OCI-M2 (cell line): ENCODE data around the gene ICE2.

Experiments used
- DNase-seq: peaks from one replicate; lab custom pipeline; 2025; ENCODE audit not compliant: unreplicated experiment; lab: John Stamatoyannopoulos, UW

The ICE2 gene

GRCh38 chr15:60391722-60392315 lies 87.1 kb downstream of the ICE2 start:
- no peak for DNase-seq

DNA sequence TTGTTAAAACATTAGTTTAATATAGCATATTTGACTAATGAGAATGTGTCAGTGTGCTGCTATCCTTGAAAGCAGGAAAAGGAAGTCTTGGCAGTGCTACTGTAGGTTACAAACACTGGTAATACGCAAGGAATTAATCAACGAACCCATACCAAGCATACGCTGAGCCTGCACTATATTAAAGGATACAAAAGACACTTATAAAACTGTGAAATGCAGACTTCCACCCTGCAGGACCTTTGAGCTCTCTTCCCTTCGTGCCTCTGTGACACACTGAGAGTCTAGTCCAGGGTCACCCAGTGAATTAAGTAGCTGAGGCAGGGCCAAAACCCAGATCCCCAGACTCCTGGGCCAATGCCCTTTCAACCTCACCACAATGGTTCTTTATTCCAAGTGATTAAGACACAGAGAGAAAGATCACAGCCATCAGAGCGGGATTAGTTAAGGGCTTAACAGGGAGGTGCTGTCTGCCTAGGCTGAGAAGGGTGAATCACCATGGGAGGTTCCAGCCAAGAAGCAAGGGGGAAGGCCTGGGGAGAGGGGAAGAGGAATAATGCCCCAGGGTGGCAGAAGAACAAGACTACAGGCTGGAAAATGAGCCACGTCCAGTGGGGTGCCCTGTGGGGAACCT lies 88.0 kb downstream of the ICE2 start:
- no peak for DNase-seq

- no peak for DNase-seq
Measured at GRCh38 chr15:60390231-60390630, 88.7 kb downstream of the ICE2 start.

DNA sequence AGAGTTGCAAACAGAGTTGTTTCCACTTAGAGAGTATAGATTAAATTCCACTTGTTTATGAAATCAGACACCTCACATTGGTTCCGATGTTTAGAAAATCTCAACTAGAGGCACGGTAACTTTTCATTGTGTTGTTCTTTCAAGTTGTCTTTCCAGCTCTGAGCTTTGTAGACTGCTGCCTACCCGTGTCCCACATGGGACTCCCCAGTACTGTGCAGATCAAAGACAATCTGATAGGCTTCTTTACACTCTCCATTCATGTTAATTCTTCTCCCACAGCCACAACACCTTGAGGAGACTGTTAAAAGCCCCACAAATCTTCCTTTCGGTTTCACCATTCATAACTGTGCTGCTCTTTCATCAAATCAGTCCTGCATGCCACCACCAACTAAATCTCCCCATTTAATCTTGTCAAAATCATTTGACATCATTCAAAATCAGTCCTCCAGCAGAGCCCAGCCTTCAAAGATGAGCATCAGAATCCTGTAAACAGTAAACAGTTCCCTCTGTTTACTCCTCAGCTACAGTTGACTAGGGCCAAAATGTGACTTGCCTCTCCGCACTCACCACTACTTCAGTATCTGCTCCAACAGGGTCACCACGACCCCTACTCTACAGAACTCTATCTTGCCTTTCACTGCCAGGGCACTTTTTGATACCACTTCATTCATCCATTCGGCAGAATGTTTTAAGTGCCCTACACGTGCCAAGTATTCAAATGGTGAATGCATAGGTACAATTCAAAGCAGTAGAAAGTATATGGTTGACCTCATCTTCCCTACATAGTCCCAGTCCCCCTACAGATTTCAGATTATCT lies 89.5 kb downstream of the ICE2 start:
- no peak for DNase-seq

DNA sequence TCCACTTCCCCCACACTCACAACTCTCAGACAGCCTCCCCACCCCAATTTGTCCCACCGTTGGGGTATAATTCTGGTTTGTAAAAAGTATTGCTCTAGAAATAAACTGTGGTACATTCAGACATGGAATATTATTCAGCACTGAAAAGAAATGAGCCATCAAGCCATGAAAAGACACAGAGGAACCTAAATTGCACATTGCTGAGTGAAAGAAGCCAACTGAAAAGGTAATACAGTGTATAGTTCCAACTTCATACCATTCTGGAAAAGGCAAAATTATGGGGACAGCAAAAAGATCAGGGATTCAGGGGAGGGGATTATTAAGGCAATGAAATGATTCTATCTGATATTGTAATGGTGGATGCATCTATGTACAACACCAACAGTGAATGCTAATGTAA lies 91.6 kb downstream of the ICE2 start:
- no peak for DNase-seq

DNA sequence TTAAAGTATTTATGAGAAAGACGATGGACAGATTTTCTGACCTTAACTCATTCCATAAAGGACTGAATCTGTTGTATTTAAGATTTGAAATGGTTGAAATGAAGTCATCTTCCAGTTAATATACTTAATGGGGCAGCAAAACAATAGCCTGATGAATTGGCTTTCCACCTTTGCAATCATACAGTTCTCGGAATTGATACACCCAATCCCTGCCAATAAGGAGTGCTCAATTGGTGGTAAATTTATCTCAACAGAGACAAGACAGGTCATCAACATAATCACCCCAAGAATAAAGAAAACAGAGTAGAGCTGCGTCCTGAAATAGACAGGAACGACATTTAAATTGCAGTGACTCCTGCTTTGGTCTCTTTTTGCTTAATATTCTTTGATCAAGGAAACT lies 92.3 kb downstream of the ICE2 start:
- no peak for DNase-seq

GRCh38 chr15:60385620-60386552 lies 93.1 kb downstream of the ICE2 start:
- no peak for DNase-seq

- DNase-seq, result no peak
Measured at GRCh38 chr15:60384526-60385126, 94.3 kb downstream of the ICE2 start.

DNA sequence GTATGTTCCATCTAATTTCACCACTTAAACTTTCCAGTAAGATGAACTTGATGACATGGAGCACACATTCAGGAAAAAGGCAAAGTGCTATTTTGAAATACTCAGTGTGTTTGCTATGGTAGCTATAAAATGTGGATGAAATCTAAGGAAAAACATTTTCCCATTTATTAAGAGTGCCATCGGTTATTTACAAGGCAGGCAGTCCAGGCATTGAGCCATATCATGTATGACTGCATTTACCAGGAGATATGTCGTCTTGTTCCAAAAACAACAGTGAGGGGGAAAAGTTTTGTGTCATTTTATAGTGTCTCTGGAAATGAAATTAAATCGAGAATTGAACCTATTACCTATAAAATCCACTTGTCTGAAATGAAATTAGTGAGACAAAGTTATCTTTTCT lies 94.9 kb downstream of the ICE2 start:
- no peak for DNase-seq

GRCh38 chr15:60382773-60383674 lies 95.9 kb downstream of the ICE2 start:
- DNase-seq, result no peak

DNA sequence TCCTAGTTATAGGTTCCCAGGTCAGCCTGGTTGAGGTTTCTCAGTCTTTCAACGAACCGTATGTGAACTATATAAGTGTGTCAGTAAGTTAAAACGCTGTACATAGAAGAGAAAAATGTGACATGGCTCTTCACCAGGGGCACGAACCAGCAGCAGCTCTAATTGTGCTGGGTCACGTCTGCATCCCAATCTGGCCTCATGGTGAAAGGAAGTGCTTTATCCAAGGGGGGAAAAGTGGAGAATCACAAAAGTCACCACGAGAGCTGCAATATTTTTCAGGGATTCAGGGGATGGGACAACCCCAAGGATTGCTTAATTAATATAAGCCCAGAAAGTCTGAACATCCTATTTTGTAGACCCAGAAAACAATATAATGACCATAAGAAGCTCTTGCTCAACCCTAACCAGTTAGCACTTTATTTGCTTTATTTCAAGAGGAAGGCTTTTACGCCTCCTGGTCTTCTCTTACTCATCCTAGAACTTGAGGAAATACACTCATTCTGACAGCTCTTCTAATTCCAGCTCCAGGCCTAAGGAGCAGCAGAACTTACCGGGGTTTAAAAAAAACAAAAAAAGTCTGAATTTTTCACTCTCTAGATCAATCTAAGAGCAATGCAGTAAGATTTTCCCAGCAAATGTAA lies 97.7 kb downstream of the ICE2 start:
- no peak for DNase-seq

DNA sequence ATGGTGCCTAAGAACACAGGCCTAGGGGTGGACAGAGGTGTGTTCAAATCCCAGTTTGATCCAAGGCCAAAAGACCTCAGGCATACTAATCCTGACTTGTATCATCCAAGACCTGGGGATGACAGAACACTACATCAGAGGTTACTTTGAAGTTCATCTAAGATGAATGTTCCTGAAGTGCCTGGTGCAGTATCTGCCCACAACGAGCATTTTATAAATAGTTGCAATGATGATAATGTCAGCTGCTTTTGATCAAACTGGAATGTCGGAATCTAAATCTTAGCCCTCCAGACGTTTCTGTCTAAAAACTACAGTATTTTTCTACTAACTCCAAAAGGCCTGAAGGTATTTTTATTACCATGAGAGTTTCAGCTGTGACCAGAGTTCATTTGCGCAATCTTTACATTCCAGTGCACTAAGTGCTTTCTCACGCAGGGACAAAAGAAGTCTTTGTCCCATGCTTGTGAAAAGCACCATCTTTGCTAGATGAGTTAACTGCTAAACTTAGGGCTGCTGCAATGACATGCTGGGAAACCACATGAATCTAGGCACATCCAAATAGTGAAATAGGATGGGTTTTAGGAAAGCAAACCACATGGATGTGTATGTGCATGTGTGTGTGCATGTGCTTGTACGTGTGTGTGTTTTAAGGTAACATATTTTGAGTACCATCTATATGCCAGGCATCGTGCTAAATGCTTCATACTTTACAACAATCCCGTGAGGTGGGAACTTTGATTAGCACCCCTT lies 99.2 kb downstream of the ICE2 start:
- no peak for DNase-seq

- DNase-seq, result no peak
Measured at GRCh38 chr15:60379185-60379524, 99.8 kb downstream of the ICE2 start.

GRCh38 chr15:60376677-60377095 lies 102.3 kb downstream of the ICE2 start:
- no peak for DNase-seq

DNA sequence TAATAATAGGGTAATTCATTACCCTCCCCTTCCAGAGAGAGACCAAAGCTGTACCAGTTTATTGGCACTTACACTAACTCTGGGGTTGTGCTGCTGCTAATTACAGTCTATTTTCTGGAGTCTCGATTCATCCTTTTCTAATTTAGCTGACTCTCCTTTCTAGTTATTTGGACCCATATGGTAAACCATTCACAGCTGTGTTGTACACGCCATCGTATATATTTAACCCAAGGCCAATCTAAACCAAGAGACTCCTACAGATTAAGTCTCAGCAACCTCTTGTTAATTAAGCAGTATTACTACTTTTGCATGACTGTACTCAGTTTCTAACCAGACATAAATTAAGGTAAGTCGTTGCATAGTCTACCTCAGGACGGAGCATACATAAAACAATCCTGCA lies 103.6 kb downstream of the ICE2 start:
- DNase-seq, result no peak

GRCh38 chr15:60374628-60375081 lies 104.3 kb downstream of the ICE2 start:
- DNase-seq, result no peak

DNA sequence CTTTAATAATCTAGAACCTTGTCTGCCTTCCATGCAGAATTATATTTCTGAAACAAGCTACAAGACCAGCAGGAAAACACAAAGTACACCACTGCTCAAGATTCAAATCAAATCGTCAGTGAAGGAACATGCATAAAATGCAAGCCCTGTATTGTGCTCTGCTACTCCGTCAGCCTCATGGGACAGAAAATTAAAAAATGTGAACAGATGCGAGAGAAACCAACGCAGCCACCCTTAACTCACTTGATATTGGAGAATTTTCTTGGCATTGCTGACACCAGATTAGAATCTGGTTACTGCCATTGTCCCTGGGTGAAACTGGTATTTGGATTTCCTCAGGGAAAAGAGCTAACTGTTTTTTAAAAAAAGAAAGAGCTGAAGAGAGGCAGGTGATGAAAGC lies 104.7 kb downstream of the ICE2 start:
- no peak for DNase-seq

DNA sequence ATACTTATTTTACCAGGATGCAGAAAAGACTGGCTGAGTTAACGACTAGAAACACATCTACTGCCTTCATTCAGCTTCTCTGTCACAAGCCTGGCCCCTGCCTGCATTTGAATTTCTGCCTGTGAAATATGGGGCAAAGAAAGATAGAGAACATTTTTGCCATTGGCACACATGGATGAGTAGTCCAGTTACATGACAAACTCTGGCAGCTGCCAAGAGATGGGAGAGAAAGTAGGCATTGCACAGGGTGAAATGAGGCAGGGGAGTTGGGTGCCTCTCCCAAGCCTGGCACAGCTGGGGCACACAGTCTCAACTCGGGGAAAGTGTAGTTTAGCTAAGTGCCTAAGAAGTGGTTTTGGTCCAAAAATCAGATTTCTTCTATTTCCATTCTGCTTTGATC lies 105.2 kb downstream of the ICE2 start:
- DNase-seq, result no peak

- DNase-seq, result no peak
Measured at GRCh38 chr15:60373327-60373726, 105.6 kb downstream of the ICE2 start.
